Activated T-cell treated with anti-CD3 and anti-CD28 coated beads, Interleukin-2, amount 50 U/mL, for 24 hours (primary cell): Measurements from ENCODE around the gene STK11.
A peak's percentile ranks its signal among the peaks of the same experiment; 100 is the strongest.

Experiments
- DNase-seq: peaks from one replicate; pipeline ENCODE4 v3.0.0-alpha.2; 2020
- H3K27ac Mint-ChIP-seq: 2 replicates; pipeline ENCODE4 v1.8.0; 2020; ENCODE audit warnings: mild to moderate bottlenecking, mixed read lengths
- H3K27me3 Mint-ChIP-seq: 2 replicates; pipeline ENCODE4 v1.8.0; 2020; ENCODE audit warnings: mixed read lengths
- H3K36me3 Mint-ChIP-seq: 2 replicates; pipeline ENCODE4 v1.8.0; 2020; ENCODE audit warnings: low read depth, mixed read lengths
- H3K4me1 Mint-ChIP-seq: 2 replicates; pipeline ENCODE4 v1.8.0; 2020; ENCODE audit warnings: low read depth, mixed read lengths
- H3K4me3 Mint-ChIP-seq: 2 replicates; pipeline ENCODE4 v1.8.0; 2020; ENCODE audit warnings: mild to moderate bottlenecking, moderate library complexity, mixed read lengths
- H3K9me3 Mint-ChIP-seq: 2 replicates; pipeline ENCODE4 v1.8.0; 2020; ENCODE audit warnings: mixed read lengths

STK11 gene

GRCh38 chr19:1223018-1223855 lies 17.7 kb downstream of the STK11 start:
- Mint-ChIP-seq H3K36me3 (peaks cover 25% of the 10 kb centered on the region), H3K4me1 (no peaks in the 10 kb centered on the region), H3K27me3 (no peaks in the 10 kb centered on the region), H3K27ac (no peak overlapping the region), H3K4me3 (no peak overlapping the region), H3K9me3 (no peaks in the 10 kb centered on the region)
- DNase-seq = peak; percentile 50

- peaks cover 26% of the 10 kb centered on the region for H3K36me3 Mint-ChIP-seq
- no peaks in the 10 kb centered on the region for H3K27me3 Mint-ChIP-seq
- H3K9me3 Mint-ChIP-seq = no peaks in the 10 kb centered on the region
- H3K4me3 Mint-ChIP-seq = no peak overlapping the region
- DNase-seq = no peak
- no peak overlapping the region for H3K27ac Mint-ChIP-seq
- no peaks in the 10 kb centered on the region for H3K4me1 Mint-ChIP-seq
These were observed 18.7 kb downstream of the STK11 start for GRCh38 chr19:1224047-1224825.

- H3K9me3 Mint-ChIP-seq = no peaks in the 10 kb centered on the region
- no peak overlapping the region for H3K4me3 Mint-ChIP-seq
- H3K27ac Mint-ChIP-seq = no peak overlapping the region
- H3K36me3 Mint-ChIP-seq = peaks cover 24% of the 10 kb centered on the region
- H3K27me3 Mint-ChIP-seq = no peaks in the 10 kb centered on the region
- no peaks in the 10 kb centered on the region for H3K4me1 Mint-ChIP-seq
- DNase-seq = no peak
These were observed 19.3 kb downstream of the STK11 start for GRCh38 chr19:1224847-1225246.

- H3K27ac Mint-ChIP-seq = no peak overlapping the region
- H3K9me3 Mint-ChIP-seq = no peaks in the 10 kb centered on the region
- H3K4me3 Mint-ChIP-seq = no peak overlapping the region
- no peaks in the 10 kb centered on the region for H3K4me1 Mint-ChIP-seq
- H3K36me3 Mint-ChIP-seq = peaks cover 23% of the 10 kb centered on the region
- no peaks in the 10 kb centered on the region for H3K27me3 Mint-ChIP-seq
- no peak for DNase-seq
These were observed 20.1 kb downstream of the STK11 start for GRCh38 chr19:1225440-1226226.

- H3K27me3 Mint-ChIP-seq = no peaks in the 10 kb centered on the region
- no peaks in the 10 kb centered on the region for H3K9me3 Mint-ChIP-seq
- no peak overlapping the region for H3K27ac Mint-ChIP-seq
- H3K36me3 Mint-ChIP-seq = peaks cover 18% of the 10 kb centered on the region
- H3K4me3 Mint-ChIP-seq = no peak overlapping the region
- no peak for DNase-seq
- H3K4me1 Mint-ChIP-seq = no peaks in the 10 kb centered on the region
These were observed 20.6 kb downstream of the STK11 start for GRCh38 chr19:1226227-1226518.

GRCh38 chr19:1226522-1227303 lies 21.1 kb downstream of the STK11 start:
- no peak overlapping the region for H3K4me3 Mint-ChIP-seq
- H3K27ac Mint-ChIP-seq = no peak overlapping the region
- H3K9me3 Mint-ChIP-seq = no peaks in the 10 kb centered on the region
- H3K4me1 Mint-ChIP-seq = no peaks in the 10 kb centered on the region
- no peak for DNase-seq
- H3K27me3 Mint-ChIP-seq = no peaks in the 10 kb centered on the region
- peaks cover 18% of the 10 kb centered on the region for H3K36me3 Mint-ChIP-seq

GRCh38 chr19:1227304-1228054 lies 21.9 kb downstream of the STK11 start:
- Mint-ChIP-seq H3K4me1 (peaks cover 3% of the 10 kb centered on the region), H3K27me3 (no peaks in the 10 kb centered on the region), H3K9me3 (no peaks in the 10 kb centered on the region), H3K4me3 (no peak overlapping the region), H3K27ac (no peak overlapping the region), H3K36me3 (peaks cover 18% of the 10 kb centered on the region)
- no peak for DNase-seq

GRCh38 chr19:1228161-1228957 lies 22.8 kb downstream of the STK11 start:
- peaks cover 3% of the 10 kb centered on the region for H3K4me1 Mint-ChIP-seq
- no peak overlapping the region for H3K27ac Mint-ChIP-seq
- no peak overlapping the region for H3K4me3 Mint-ChIP-seq
- H3K9me3 Mint-ChIP-seq = no peaks in the 10 kb centered on the region
- peaks cover 13% of the 10 kb centered on the region for H3K36me3 Mint-ChIP-seq
- no peaks in the 10 kb centered on the region for H3K27me3 Mint-ChIP-seq
- DNase-seq = no peak

GRCh38 chr19:1229056-1229923 lies 23.7 kb downstream of the STK11 start:
- no peak for DNase-seq
- peaks cover 9% of the 10 kb centered on the region for H3K36me3 Mint-ChIP-seq
- no peaks in the 10 kb centered on the region for H3K9me3 Mint-ChIP-seq
- no peaks in the 10 kb centered on the region for H3K27me3 Mint-ChIP-seq
- no peak overlapping the region for H3K4me3 Mint-ChIP-seq
- H3K27ac Mint-ChIP-seq = no peak overlapping the region
- peaks cover 3% of the 10 kb centered on the region for H3K4me1 Mint-ChIP-seq

- no peaks in the 10 kb centered on the region for H3K9me3 Mint-ChIP-seq
- no peak overlapping the region for H3K27ac Mint-ChIP-seq
- no peak overlapping the region for H3K4me3 Mint-ChIP-seq
- no peak for DNase-seq
- peaks cover 9% of the 10 kb centered on the region for H3K36me3 Mint-ChIP-seq
- H3K27me3 Mint-ChIP-seq = no peaks in the 10 kb centered on the region
- H3K4me1 Mint-ChIP-seq = peaks cover 3% of the 10 kb centered on the region
These were observed 24.6 kb downstream of the STK11 start for GRCh38 chr19:1229924-1230782.

GRCh38 chr19:1230783-1231489 lies 25.4 kb downstream of the STK11 start:
- DNase-seq = no peak
- no peaks in the 10 kb centered on the region for H3K27me3 Mint-ChIP-seq
- H3K36me3 Mint-ChIP-seq = peaks cover 9% of the 10 kb centered on the region
- H3K4me3 Mint-ChIP-seq = no peak overlapping the region
- H3K27ac Mint-ChIP-seq = no peak overlapping the region
- peaks cover 3% of the 10 kb centered on the region for H3K4me1 Mint-ChIP-seq
- H3K9me3 Mint-ChIP-seq = no peaks in the 10 kb centered on the region
